DOHH2 (cell line): ENCODE results near the gene CCNF.

Experiments
- CTCF ChIP-seq: fragments of 200-600 bp; sonication (generic); IDR thresholded peaks from one replicate; pipeline ENCODE4 v1.5.1; 2014; ENCODE audit warnings: antibody characterized with exemption, mild to moderate bottlenecking, low read depth, low read length; ENCODE audit not compliant: poor library complexity, severe bottlenecking
- EZH2phosphoT487 ChIP-seq: fragments of 200-600 bp; sonication (generic); IDR thresholded peaks from 2 replicates; pipeline ENCODE4 v1.6.1; 2017; ENCODE audit warnings: borderline replicate concordance, mild to moderate bottlenecking, antibody characterized with exemption, low read length, moderate library complexity, mixed read lengths

GRCh38 chr16:2398520-2398919 is 30.7 kb upstream of the CCNF start:
- no peak for TF ChIP-seq CTCF
- TF ChIP-seq EZH2phosphoT487: no peak
